ENCODE data around the gene STAG2.

- no peak for TF ChIP-seq CTCF (conservative IDR thresholded peaks at IDR 0.05; ENCODE audit: low read depth in 2 of 2)
- TF ChIP-seq REST (IDR thresholded peaks at IDR 0.05; ENCODE audit: unreplicated experiment): no peak
- no peak for TF ChIP-seq EZH2 (IDR thresholded peaks at IDR 0.05; ENCODE audit: low read depth, unreplicated experiment)
- TF ChIP-seq POLR2AphosphoS5 (IDR thresholded peaks at IDR 0.05; ENCODE audit: low read depth): no peak
- TF ChIP-seq ZNF114 (CRISPR knock-in tag; IDR thresholded peaks at IDR 0.05): no peak
- TF ChIP-seq NANOG (IDR thresholded peaks at IDR 0.05; ENCODE audit: borderline replicate concordance): no peak
- no peak for TF ChIP-seq CREB1 (CRISPR knock-in tag; IDR thresholded peaks at IDR 0.05; ENCODE audit: low read depth)
- no peak for TF ChIP-seq ETS1 (IDR thresholded peaks at IDR 0.05)
Observed at GRCh38 chrX:124097116-124097515, 135.6 kb downstream of the STAG2 start.
